IPS-18a (cell line): ENCODE measurements around the gene SPACA5B.
"Not testable (repeated sequence)": the region's sequence is repeated elsewhere in the genome, so short reads cannot be mapped to it uniquely, and the experiment has no call there.

Experiments used
- H3K27ac ChIP-seq: one replicate; pipeline ENCODE4 v1.5.1; 2013; ENCODE audit warnings: low read length
- H3K27me3 ChIP-seq: one replicate; pipeline ENCODE4 v1.6.1; 2013; ENCODE audit warnings: mild to moderate bottlenecking, low read length; ENCODE audit not compliant: control insufficient read depth, insufficient read depth
- H3K36me3 ChIP-seq: one replicate; pipeline ENCODE4 v1.6.1; 2013; ENCODE audit warnings: low read depth, low read length; ENCODE audit not compliant: control insufficient read depth
- H3K4me1 ChIP-seq: one replicate; pipeline ENCODE4 v1.6.1; 2013; ENCODE audit warnings: low read depth, low read length; ENCODE audit not compliant: control insufficient read depth
- H3K4me3 ChIP-seq: one replicate; pipeline ENCODE4 v1.5.1; 2013; ENCODE audit warnings: low read length
- H3K9ac ChIP-seq: one replicate; pipeline ENCODE4 v1.6.1; 2013; ENCODE audit warnings: mild to moderate bottlenecking, low read length, moderate library complexity
- H3K9me3 ChIP-seq: one replicate; pipeline ENCODE4 v1.6.1; 2013; ENCODE audit warnings: low read depth, low read length; ENCODE audit not compliant: control insufficient read depth

SPACA5B gene

DNA sequence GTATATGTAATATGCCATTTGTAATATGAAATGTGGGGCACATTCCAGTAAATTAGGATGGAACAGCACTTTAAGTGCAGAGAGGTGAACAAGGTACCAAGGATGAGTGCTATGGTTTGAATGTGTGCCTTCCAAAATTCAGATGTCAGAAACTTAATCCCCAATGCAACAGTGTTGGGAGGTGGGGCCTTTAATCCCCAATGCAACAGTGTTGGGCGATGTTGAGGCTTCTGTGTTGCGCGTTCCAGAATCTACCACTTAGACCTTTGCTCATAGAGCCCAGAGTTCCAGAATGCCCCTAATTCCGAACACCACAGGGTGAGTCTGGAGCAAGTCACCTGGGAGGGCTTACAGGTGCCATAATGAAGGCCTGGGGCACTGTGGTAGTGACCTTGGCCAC, at the start of gene SPACA5B:
Gene SPACA5B, plus strand, starts transcription at position 301 of the 400 bp plus-strand sequence. Its CDS starts 62 bp downstream, at position 363.
- H3K27ac ChIP-seq, H3K4me1 ChIP-seq, H3K27me3 ChIP-seq, H3K36me3 ChIP-seq, H3K9ac ChIP-seq, H3K4me3 ChIP-seq, H3K9me3 ChIP-seq: not testable (repeated sequence)

- Histone ChIP-seq H3K27ac (no peak overlapping the region), H3K27me3 (no peaks in the 10 kb centered on the region), H3K9me3 (no peaks in the 10 kb centered on the region), H3K4me3 (no peak overlapping the region), H3K9ac (no peak overlapping the region), H3K4me1 (no peaks in the 10 kb centered on the region), H3K36me3 (no peaks in the 10 kb centered on the region)
These were observed 47.2 kb upstream of the SPACA5B start for GRCh38 chrX:48083212-48083611.

GRCh38 chrX:48083706-48084105, 46.7 kb upstream of the SPACA5B start:
- H3K9me3 ChIP-seq = no peaks in the 10 kb centered on the region
- no peaks in the 10 kb centered on the region for H3K27me3 ChIP-seq
- no peak overlapping the region for H3K27ac ChIP-seq
- no peak overlapping the region for H3K4me3 ChIP-seq
- no peaks in the 10 kb centered on the region for H3K4me1 ChIP-seq
- H3K36me3 ChIP-seq = no peaks in the 10 kb centered on the region
- H3K9ac ChIP-seq = no peak overlapping the region

DNA sequence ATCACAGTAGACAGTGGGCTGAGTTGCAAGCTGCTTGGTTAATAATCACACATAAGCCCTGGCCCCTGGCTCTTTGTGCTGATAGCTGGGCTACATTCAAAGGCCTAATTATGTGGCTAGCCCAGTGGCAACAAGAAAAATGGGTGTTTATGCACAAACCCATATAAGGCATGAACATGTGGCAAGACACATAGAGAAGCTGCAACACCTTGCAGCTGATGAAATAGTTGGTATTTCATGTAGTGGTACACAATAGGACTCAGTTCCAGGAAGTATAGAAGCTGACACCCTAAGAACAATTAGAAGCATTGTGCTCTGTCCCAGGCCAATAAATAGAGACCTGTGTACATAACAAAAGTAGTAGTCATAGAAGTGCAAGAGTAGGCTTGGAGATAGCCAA, 44.3 kb upstream of the SPACA5B start:
- Histone ChIP-seq H3K9me3 (peaks cover 4% of the 10 kb centered on the region), H3K4me3 (no peak overlapping the region), H3K4me1 (no peaks in the 10 kb centered on the region), H3K36me3 (no peaks in the 10 kb centered on the region), H3K27me3 (no peaks in the 10 kb centered on the region), H3K9ac (no peak overlapping the region), H3K27ac (no peak overlapping the region)

DNA sequence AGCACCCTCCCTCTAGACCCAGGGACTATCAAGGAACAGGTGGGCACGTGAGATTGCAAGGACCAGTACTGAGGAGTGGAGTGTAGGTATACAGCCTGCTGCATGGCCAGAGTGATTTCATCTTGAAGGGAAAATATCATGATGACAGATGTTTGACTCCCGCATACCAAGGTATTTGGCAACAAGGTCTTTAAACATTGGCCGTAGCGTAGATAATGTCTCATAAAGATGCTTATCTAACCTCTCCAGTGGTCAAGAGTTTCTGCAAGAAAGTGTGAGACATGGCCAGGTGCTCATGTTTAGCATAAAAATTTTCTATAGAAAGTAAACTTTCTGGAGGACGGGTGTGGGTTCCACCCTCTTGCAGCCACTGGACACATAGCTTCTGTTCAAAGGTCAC, 40.3 kb upstream of the SPACA5B start:
- H3K27me3 ChIP-seq = no peaks in the 10 kb centered on the region
- no peak overlapping the region for H3K9ac ChIP-seq
- H3K9me3 ChIP-seq = peaks cover 9% of the 10 kb centered on the region
- no peak overlapping the region for H3K27ac ChIP-seq
- H3K36me3 ChIP-seq = no peaks in the 10 kb centered on the region
- H3K4me3 ChIP-seq = no peak overlapping the region
- H3K4me1 ChIP-seq = no peaks in the 10 kb centered on the region

GRCh38 chrX:48092558-48092957, 37.9 kb upstream of the SPACA5B start:
- not testable (repeated sequence) for H3K4me1 ChIP-seq
- H3K9me3 ChIP-seq = peaks cover 13% of the 10 kb centered on the region

DNA sequence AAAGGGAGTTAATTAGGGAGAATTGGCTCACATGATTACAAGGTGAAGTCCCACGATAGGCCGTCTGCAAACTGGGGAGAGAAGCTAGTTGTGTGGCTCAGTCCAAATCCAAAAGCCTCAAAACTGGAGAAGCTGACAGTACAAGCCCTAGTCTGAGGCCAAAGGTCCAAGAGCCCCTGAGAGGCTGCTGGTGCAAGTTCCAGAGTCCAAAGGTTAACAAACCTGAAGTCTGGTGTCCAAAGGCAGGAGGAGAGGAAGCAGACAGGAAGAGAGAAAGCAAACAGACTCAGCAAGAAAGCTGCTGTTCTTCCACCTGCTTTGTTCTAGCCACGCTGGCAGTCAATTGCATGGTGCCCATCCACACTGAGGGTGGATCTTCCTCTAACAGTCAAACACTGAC, 29.0 kb upstream of the SPACA5B start:
- H3K4me1 ChIP-seq = no peaks in the 10 kb centered on the region
- H3K36me3 ChIP-seq = no peaks in the 10 kb centered on the region
- H3K27ac ChIP-seq = no peak overlapping the region
- no peak overlapping the region for H3K9ac ChIP-seq
- no peaks in the 10 kb centered on the region for H3K27me3 ChIP-seq
- H3K9me3 ChIP-seq = peaks cover 19% of the 10 kb centered on the region
- no peak overlapping the region for H3K4me3 ChIP-seq

More at GRCh38 chrX:48092558-48092957, 37.9 kb upstream of the SPACA5B start:
- not testable (repeated sequence) for H3K27me3 ChIP-seq, H3K9ac ChIP-seq, H3K4me3 ChIP-seq, H3K27ac ChIP-seq, H3K36me3 ChIP-seq

- Histone ChIP-seq H3K4me3 (no peak overlapping the region), H3K36me3 (no peaks in the 10 kb centered on the region), H3K27me3 (no peaks in the 10 kb centered on the region), H3K27ac (no peak overlapping the region), H3K4me1 (no peaks in the 10 kb centered on the region), H3K9ac (no peak overlapping the region), H3K9me3 (peaks cover 16% of the 10 kb centered on the region)
These were observed 27.5 kb upstream of the SPACA5B start for GRCh38 chrX:48102874-48103374.

GRCh38 chrX:48107717-48108116, 22.7 kb upstream of the SPACA5B start:
- Histone ChIP-seq H3K9me3 (peaks cover 7% of the 10 kb centered on the region), H3K36me3 (no peaks in the 10 kb centered on the region), H3K4me3 (no peak overlapping the region), H3K27me3 (no peaks in the 10 kb centered on the region), H3K4me1 (no peaks in the 10 kb centered on the region), H3K27ac (no peak overlapping the region), H3K9ac (no peak overlapping the region)

- not testable (repeated sequence) for H3K4me3 ChIP-seq, H3K9me3 ChIP-seq, H3K27ac ChIP-seq, H3K27me3 ChIP-seq, H3K4me1 ChIP-seq, H3K9ac ChIP-seq, H3K36me3 ChIP-seq
These were observed 5.1 kb upstream of the SPACA5B start for GRCh38 chrX:48125286-48125685.

DNA sequence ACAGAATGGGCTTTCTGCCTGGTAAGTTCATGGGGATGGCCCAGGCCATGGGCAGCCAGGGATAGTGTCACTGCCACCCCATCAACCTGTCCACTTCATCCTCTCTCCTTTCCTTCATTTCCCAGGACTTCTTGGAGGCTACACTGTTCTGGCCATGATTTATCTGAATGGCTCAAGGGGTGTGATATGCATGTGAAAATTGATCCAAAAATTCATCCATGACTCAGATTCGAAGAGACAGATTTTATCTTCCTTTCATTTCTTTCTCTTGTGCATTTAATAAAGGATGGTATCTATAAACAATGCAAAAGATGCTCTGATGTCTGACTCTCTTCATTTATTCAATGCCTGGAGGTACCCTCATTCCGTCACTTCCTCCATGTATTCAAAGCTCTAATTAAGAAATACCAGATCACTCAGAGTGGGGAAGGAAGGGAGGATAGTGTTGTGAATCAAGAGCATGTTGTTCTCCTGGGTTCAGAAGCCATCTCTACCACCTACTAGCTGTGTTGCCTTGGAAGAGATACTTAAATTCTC, 1.9 kb downstream of the SPACA5B start:
- not testable (repeated sequence) for H3K4me3 ChIP-seq, H3K9ac ChIP-seq, H3K4me1 ChIP-seq

GRCh38 chrX:48139076-48139475, 8.7 kb downstream of the SPACA5B start:
- not testable (repeated sequence) for H3K27ac ChIP-seq, H3K4me3 ChIP-seq, H3K9me3 ChIP-seq, H3K27me3 ChIP-seq, H3K4me1 ChIP-seq, H3K36me3 ChIP-seq, H3K9ac ChIP-seq

More for the DNA sequence above, 1.9 kb downstream of the SPACA5B start:
- not testable (repeated sequence) for H3K36me3 ChIP-seq, H3K9me3 ChIP-seq, H3K27me3 ChIP-seq, H3K27ac ChIP-seq
